NOMO-1 treated with dmso at 0.1 percent for 144 hours (cell line): Measurements from ENCODE around the gene FFAR2.
"Not testable (repeated sequence)": the region's sequence is repeated elsewhere in the genome, so short reads cannot be mapped to it uniquely, and the experiment has no call there.

Experiments used
- DNase-seq: peaks from one replicate; lab custom pipeline; 2025; ENCODE audit not compliant: unreplicated experiment; lab: John Stamatoyannopoulos, UW

FFAR2 gene

DNA sequence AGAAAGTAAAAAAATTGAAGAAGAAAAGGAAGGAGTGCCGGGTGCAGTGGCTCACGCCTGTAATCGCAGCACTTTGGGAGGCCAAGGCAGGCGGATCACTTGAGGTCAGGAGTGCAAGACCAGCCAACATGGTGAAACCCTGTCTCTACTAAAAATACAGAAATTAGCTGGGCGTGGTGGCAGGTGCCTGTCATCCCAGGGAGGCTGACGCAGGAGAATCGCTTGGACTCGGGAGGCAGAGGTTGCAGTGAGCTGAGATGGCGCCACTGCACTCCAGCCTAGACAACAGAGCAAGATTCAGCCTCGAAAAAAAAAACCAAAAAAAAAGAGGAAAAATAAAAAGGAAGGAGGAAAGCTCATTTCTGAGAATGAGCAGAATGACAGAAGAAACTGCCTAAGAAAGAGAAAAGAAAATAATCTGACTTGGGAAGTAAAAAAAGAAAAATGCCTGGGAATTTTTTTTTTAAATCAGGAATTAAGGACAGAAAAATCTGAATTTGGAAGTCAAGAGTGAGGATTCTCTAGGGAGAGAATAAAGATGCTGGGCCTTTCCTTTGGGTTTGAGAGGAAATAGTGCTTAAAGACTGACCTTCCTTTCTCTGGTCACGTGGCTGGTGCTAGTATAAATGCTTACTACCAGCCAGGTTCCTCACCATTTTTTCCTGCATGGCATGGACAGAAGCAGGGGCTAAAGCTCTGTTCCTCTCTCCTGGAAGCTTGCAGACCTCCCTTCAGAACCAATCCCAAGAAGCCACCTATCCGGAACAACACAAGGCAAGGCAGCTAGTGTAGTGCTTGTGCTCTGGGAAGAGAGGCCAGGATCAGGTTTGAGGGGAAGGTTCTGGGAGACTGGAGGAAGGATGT is at the start of gene FFAR2:
Gene FFAR2 (plus strand): TSS at position 652 of the 864 bp plus-strand sequence. CDS start 1,458 bp downstream, outside the sequence.
- DNase-seq: peak; percentile 10

GRCh38 chr19:35398570-35398969 is 49.5 kb upstream of the FFAR2 start:
- DNase-seq: no peak

- no peak for DNase-seq
Measured at GRCh38 chr19:35399231-35399630, 48.8 kb upstream of the FFAR2 start.

GRCh38 chr19:35399948-35400772 is 47.9 kb upstream of the FFAR2 start:
- no peak for DNase-seq

GRCh38 chr19:35400773-35401100 is 47.3 kb upstream of the FFAR2 start:
- no peak for DNase-seq

- not testable (repeated sequence) for DNase-seq
Measured at GRCh38 chr19:35401416-35401815, 46.6 kb upstream of the FFAR2 start.

GRCh38 chr19:35403116-35403760 is 44.8 kb upstream of the FFAR2 start:
- DNase-seq: no peak

- DNase-seq: no peak
Measured at GRCh38 chr19:35404879-35405622, 43.0 kb upstream of the FFAR2 start.

- no peak for DNase-seq
Measured at GRCh38 chr19:35407619-35408018, 40.4 kb upstream of the FFAR2 start.

GRCh38 chr19:35408284-35409171 is 39.5 kb upstream of the FFAR2 start:
- peak; percentile 1 for DNase-seq

GRCh38 chr19:35409191-35409590 is 38.9 kb upstream of the FFAR2 start:
- no peak for DNase-seq

DNA sequence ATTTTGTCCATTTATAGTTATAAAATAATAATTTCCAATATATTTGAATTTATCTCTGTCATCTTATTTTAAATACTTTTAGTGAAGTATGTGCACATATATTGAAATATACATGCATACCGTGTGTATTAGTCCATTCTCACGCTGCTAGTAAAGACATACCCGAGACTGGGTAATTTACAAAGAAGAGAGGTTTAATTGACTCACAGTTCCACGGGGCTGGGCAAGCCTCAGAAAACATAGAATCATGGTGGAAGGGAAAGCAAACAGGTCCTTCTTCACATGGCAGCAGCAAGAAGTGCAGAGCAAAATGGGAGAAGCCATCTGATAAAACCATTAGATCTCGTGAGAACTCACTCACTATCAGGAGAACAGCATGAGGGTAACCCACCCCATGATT is 37.6 kb upstream of the FFAR2 start:
- DNase-seq: no peak

DNA sequence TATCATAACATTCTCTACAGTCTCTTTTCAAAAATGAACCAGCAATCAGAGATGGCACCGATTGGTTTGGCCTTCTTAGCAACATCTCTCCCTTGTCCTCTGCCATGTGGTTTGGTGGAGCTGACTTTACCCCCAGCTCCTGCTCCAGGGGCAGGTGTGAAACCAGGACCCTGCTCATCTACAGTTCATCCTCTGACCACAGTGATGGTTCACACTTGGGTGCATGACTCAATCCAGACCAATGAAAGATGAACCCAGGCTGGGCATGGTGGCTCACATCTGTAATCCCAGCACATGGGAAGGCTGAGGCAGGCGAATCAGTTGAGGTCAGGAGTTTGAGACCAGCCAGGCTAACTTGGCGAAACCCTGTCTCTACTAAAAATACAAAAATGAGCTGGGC is 33.6 kb upstream of the FFAR2 start:
- DNase-seq: no peak

DNA sequence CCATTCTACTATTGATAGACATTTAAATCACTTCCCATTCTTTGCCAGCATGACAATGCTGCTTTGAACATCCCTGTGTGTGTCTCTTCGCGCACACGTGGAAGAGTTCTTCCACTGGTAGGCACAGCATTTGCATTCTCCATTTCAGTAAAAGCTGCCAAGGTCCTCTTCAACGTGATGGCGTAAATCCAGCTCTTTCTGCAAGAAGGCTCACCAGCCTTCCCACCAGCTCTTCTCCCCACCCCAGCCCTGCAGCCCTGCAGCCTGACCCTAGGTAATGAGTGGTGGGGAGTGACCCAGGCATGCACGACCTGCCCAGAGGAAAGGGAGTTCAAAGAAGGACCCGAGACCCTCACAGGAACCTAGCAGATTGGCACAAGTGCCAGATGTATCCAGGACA is 31.7 kb upstream of the FFAR2 start:
- no peak for DNase-seq

GRCh38 chr19:35417278-35417677 is 30.8 kb upstream of the FFAR2 start:
- DNase-seq: no peak

DNA sequence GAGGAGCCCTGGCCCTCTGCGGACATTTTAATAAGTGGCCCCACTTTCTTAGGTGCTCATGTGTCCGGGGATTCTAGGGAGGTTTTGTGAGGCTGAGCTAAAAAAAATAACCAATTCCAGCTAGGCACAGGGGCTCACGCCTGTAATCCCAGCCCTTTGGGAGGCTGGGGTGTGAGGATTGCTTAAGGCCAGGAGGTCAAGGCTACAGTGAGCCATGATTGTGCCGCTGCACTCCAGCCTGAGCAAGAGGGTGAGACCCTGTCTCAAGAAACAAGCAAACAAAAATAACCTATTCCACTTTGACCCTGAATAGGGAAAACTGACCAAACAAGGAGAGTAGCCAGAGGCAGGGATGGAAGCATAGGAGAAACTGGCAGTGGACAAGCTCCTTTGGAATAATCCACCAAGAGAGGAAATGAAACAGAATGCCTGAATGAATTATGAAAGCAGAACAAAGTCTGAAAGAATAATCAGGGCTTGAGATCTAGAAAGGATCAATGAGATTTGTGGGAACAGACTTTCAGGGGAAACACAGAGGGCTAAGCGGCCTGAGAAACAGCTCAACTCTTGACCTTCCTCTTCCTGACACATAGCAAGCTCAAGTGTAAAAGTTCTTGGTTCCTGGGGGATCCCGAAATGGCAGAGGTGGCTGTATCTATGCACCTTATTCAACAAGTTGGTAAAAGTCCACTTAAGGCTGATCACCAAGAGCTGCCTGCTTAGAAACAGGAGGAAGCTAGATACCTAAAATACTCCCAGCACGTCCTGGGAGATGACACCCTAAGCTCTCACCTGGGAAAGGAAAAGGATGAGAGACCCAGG is 30.1 kb upstream of the FFAR2 start:
- DNase-seq: no peak

DNA sequence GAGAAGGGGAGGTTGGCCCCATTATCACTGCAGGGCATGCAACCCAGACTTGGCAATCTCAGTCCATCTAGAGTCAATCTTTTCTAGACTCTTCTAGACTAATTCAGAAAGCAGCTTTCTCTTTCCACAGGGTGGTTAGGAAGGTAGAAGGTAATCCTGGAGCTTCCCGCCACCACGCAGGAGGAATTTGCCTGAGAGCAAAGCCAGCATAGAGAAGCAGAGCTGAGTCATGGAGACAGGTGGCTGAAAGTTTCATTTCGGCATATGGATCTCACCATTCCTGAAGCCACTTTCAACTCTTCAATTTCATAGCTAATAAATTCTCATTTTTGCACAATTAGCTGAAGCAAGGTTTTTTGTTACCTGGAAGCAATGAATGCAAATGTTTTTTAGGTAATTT is 29.0 kb upstream of the FFAR2 start:
- no peak for DNase-seq

- DNase-seq: no peak
Measured at GRCh38 chr19:35419805-35420204, 28.3 kb upstream of the FFAR2 start.

DNA sequence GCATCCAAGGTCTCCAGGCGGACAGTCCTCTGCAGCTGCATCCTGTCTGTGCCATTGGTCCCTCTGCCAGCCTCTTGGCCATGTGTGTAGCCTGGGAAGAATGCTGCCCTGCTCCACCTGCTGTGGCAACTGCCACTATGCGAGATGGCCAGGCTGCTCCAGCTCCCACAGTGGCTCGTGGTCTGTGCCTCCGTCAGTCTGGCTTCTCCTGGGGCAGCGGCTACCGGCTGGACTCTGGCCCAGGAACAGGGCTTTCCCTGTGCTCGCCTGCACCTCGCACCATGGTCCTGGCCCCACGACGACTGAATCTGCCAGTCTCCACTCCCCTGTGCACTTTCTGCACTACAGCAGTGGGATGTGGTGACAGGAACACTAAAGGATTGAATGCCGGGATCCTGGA is 26.7 kb upstream of the FFAR2 start:
- no peak for DNase-seq
